ENCODE results near the gene MSH6.
A peak's percentile ranks its signal among the peaks of the same experiment; 100 is the strongest.

Gene MSH6

GRCh38 chr2:47744074-47744473 lies 38.9 kb upstream of the MSH6 start:
- no peaks in the 10 kb centered on the region for H3K27me3 ChIP-seq
- no peak for TF ChIP-seq Cebpa-rat (IDR thresholded peaks at IDR 0.05)
- H3K36me3 ChIP-seq, result peaks cover 10 to 100% (median 97%) of the 10 kb centered on the region in 11 experiments; a peak in 19 of 22 replicates
- H3K9me3 ChIP-seq (replicated peaks in 1 of 11), result peaks cover 21 to 82% (median 48%) of the 10 kb centered on the region in 11 experiments
- H3K9ac ChIP-seq, result no peak overlapping the region
- peak overlapping the region in 4 of 11 experiments; percentile 20 to 40 (median 28); a peak in 4 of 22 replicates for H3K4me2 ChIP-seq
- no peak overlapping the region for H3K4me3 ChIP-seq
- peak overlapping the region in 6 of 11 experiments; percentile 2 to 84 (median 30); a peak in 7 of 22 replicates for H3K27ac ChIP-seq
- H4K20me1 ChIP-seq, result no peaks in the 10 kb centered on the region
- H3K4me1 ChIP-seq, result peaks cover 14 to 80% (median 54%) of the 10 kb centered on the region in 10 experiments; a peak in 19 of 20 replicates

DNA sequence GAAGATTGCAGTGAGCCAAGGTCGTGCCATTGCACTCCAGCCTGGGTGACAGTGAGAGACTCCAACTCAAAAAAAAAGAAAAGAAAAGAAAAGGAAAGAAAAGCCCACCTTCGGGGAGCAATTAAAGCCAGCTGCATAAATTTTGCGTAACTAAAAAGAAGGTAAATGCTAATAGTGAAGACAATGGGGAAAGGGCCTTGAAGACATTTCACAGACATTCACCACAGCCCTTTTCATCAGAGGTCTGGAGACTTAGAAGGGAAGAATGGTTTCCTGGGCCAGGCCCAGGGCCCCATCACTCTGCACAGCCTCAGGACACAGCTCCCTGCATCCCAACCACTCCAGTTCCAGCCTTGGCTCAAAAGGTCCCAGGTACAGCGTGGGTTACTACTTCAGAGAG lies 35.1 kb upstream of the MSH6 start:
- Histone ChIP-seq H4K20me1 (no peaks in the 10 kb centered on the region), H3K27ac (peak overlapping the region in 2 of 11 experiments; percentile 11 to 14; a peak in 1 of 22 replicates), H3K4me3 (no peak overlapping the region), H3K36me3 (peaks cover 10 to 100% (median 82%) of the 10 kb centered on the region in 11 experiments; a peak in 20 of 22 replicates), H3K4me2 (peak overlapping the region in 2 of 11 experiments; percentile 0 to 3; a peak in 2 of 22 replicates), H3K9me3 (replicated peaks in 1 of 11) (peaks cover 21 to 59% (median 51%) of the 10 kb centered on the region in 11 experiments), H3K9ac (no peak overlapping the region), H3K27me3 (no peaks in the 10 kb centered on the region), H3K4me1 (peaks cover 27 to 75% (median 51%) of the 10 kb centered on the region in 10 experiments)
- no peak for TF ChIP-seq Cebpa-rat (IDR thresholded peaks at IDR 0.05)

DNA sequence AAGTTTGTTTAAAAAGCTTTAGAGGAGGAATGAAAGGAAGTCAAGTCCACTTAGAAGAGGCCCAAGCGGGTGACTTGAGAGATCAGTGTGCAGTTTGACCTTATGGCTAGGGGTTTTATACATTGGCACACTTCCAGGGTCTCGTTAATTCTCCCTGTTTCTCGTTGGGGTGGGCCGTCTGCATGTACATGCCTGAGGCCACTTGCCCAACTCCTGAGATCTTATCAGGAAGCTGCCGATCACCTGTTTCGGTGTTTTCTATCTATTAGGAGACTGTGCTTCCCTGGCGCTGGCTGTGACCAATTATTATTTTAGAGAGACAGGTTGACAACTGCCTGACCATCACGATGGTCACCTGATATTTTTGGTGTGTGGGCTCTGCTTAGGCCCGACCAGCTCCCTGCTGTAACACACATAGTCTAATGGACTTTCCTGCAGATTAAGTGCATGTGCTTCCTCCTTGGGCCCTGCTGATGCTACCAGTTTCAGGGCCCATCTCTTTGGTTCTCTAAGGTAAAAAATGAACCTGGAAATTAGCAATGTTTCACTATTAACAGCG lies 31.0 kb upstream of the MSH6 start:
- Histone ChIP-seq H3K36me3 (peaks cover 10 to 97% (median 58%) of the 10 kb centered on the region in 11 experiments; a peak in 20 of 22 replicates), H4K20me1 (no peaks in the 10 kb centered on the region), H3K4me3 (no peak overlapping the region), H3K27me3 (no peaks in the 10 kb centered on the region), H3K27ac (peak overlapping the region in 10 of 11 experiments; percentile 50 to 88 (median 78); a peak in 20 of 22 replicates), H3K4me2 (peak overlapping the region; percentile 32 to 78 (median 59)), H3K4me1 (peaks cover 36 to 75% (median 62%) of the 10 kb centered on the region in 10 experiments), H3K9ac (peak overlapping the region in 10 of 11 experiments; percentile 35 to 72 (median 63); a peak in 18 of 22 replicates), H3K9me3 (replicated peaks in 1 of 11) (peaks cover 15 to 28% (median 22%) of the 10 kb centered on the region in 11 experiments)
- TF ChIP-seq Cebpa-rat (IDR thresholded peaks at IDR 0.05), result no peak

DNA sequence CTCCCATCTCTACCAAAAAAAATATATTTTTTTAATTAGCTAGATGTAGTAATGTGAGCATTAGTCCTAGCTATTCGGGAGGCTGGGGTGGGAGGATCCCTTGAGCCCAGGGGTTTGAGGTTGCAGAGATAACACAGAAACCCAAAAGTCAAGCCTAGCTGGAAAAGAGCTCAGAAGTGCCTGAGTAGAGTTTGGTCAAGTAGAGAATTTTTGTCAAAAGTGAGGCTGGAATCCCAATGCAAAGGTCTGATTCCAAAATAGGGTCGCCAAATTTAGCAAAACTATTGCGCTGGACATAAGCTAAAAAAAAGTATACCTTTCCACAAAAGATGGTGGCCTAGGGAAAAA lies 15.5 kb upstream of the MSH6 start:
- H4K20me1 ChIP-seq, result peaks cover 0 to 29% (median 11%) of the 10 kb centered on the region in 11 experiments; a peak in 11 of 22 replicates
- H3K9me3 ChIP-seq (replicated peaks in 1 of 11), result peaks cover 0 to 15% (median 0%) of the 10 kb centered on the region in 11 experiments; a peak in 5 of 22 replicates
- peak overlapping the region; percentile 9 to 67 (median 24); a peak in 15 of 22 replicates for H3K4me2 ChIP-seq
- peaks cover 13 to 86% (median 62%) of the 10 kb centered on the region in 10 experiments; a peak in 19 of 20 replicates for H3K4me1 ChIP-seq
- H3K27me3 ChIP-seq, result no peaks in the 10 kb centered on the region
- H3K36me3 ChIP-seq, result peaks cover 5 to 94% (median 64%) of the 10 kb centered on the region in 11 experiments; a peak in 20 of 22 replicates
- H3K9ac ChIP-seq, result peak overlapping the region in 4 of 11 experiments; percentile 6 to 37 (median 11); a peak in 2 of 22 replicates
- no peak overlapping the region; a peak in 1 of 20 replicates for H3K4me3 ChIP-seq
- peak overlapping the region in 8 of 11 experiments; percentile 1 to 48 (median 32); a peak in 12 of 22 replicates for H3K27ac ChIP-seq
- no peak for TF ChIP-seq Cebpa-rat (IDR thresholded peaks at IDR 0.05)

DNA sequence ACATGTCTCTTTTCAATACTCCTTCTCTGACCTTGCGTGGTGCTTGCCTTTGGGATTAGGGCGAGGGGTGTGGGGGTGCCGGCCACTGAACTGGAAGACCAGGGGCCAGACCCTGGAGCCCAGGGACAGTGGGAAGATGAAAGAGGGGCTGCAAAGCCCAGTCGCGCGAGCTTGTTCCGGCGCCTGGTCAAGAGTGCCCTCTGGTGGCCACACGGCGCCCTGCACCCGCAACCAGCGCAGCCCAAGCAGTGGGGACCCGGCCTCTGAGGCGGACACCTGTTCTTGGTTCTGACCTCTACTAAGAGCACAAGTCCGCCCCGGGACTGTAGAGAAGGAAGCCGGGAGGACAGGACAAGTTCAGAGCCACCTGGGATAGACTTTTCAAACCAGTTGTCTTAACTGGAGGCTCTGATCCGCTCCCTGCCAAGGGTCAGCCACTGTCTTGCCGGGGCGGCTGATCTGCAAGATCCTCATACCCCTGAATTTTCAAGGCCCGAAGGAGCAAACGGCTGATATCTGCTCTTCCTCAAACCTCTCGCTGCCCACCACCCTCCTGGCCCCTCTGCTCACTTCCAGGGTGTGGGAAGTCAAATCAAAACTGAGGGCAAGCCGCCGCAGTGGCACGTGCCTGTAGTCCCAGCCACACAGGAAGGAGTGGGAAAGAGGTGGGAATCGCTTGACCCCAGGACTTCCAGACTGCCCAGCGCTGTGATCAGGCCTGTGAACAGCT lies 14.9 kb upstream of the MSH6 start:
- Histone ChIP-seq H3K4me1 (peaks cover 13 to 86% (median 60%) of the 10 kb centered on the region in 10 experiments; a peak in 19 of 20 replicates), H3K27ac (peak overlapping the region in 8 of 11 experiments; percentile 6 to 52 (median 32); a peak in 11 of 22 replicates), H3K4me3 (no peak overlapping the region; a peak in 1 of 20 replicates), H3K9ac (peak overlapping the region in 7 of 11 experiments; percentile 6 to 43 (median 30); a peak in 9 of 22 replicates), H3K9me3 (replicated peaks in 1 of 11) (peaks cover 0 to 15% (median 0%) of the 10 kb centered on the region in 11 experiments; a peak in 5 of 22 replicates), H3K4me2 (peak overlapping the region; percentile 9 to 67 (median 24); a peak in 14 of 22 replicates), H3K36me3 (peaks cover 5 to 94% (median 58%) of the 10 kb centered on the region in 11 experiments; a peak in 20 of 22 replicates), H3K27me3 (no peaks in the 10 kb centered on the region), H4K20me1 (peaks cover 0 to 35% (median 12%) of the 10 kb centered on the region in 11 experiments; a peak in 11 of 22 replicates)
- TF ChIP-seq Cebpa-rat (IDR thresholded peaks at IDR 0.05), result no peak

DNA sequence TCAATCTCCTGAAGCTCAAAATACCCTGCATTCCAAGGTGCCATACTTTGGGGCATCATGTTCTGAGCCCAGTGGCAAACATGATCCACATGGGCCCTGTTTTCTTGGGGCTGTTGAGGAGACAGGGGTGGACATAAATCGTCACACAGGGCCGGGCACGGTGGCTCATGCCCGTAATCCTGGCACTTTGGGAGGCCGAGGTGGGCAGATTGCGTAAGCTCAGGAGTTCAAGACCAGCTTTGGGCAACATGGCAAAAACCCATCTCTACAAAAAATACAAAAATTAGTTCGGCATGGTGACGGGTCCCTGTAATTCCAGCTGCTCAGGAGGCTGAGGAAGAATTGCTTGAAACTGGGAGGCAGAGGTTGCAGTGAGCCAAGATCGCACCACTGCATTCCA lies 13.6 kb upstream of the MSH6 start:
- Histone ChIP-seq H3K36me3 (peaks cover 5 to 94% (median 52%) of the 10 kb centered on the region in 11 experiments; a peak in 20 of 22 replicates), H3K4me1 (peaks cover 13 to 76% (median 58%) of the 10 kb centered on the region in 10 experiments; a peak in 19 of 20 replicates), H3K27me3 (no peaks in the 10 kb centered on the region), H3K4me2 (0 out of 22 replicates have a peak overlapping the region, but pooled peaks of 1 of the 11 experiments have one; percentile 12), H3K9ac (peak overlapping the region in 2 of 11 experiments; percentile 19 to 33; a peak in 3 of 22 replicates), H3K27ac (peak overlapping the region in 4 of 11 experiments; percentile 5 to 43 (median 30); a peak in 5 of 22 replicates), H3K4me3 (no peak overlapping the region), H3K9me3 (replicated peaks in 1 of 11) (peaks cover 0 to 15% (median 0%) of the 10 kb centered on the region in 11 experiments; a peak in 5 of 22 replicates), H4K20me1 (peaks cover 0 to 48% (median 14%) of the 10 kb centered on the region in 11 experiments; a peak in 12 of 22 replicates)
- peak in 2 of 11 experiments; percentile 49 to 51; a peak in 4 of 22 replicates for TF ChIP-seq Cebpa-rat (IDR thresholded peaks at IDR 0.05)

DNA sequence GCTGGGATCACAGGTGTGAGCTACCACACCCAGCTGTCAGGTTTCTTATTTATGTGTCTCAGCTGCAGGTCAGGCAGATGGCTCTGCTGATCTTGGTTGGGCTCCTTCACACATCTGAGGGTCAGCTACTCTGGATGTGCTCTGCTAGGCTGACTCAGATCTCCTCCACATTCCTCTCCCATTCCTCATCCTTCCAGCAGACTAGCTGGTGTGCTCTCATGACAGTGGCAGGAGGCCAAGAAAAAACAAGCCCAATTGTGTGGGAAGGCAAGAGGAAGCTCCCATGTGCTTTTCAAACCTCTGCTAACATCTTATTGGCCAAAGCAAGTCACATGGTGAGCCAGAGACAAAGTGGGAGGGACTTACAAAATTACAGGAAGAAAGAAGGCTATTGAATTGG lies 11.7 kb upstream of the MSH6 start:
- Histone ChIP-seq H3K4me3 (no peak overlapping the region), H3K4me1 (peaks cover 21 to 74% (median 56%) of the 10 kb centered on the region in 10 experiments), H3K36me3 (peaks cover 0 to 94% (median 51%) of the 10 kb centered on the region in 11 experiments; a peak in 19 of 22 replicates), H3K27ac (peak overlapping the region in 1 of 11 experiments; percentile 17; a peak in 2 of 22 replicates), H3K27me3 (no peaks in the 10 kb centered on the region), H3K9me3 (replicated peaks in 1 of 11) (peaks cover 0 to 15% (median 0%) of the 10 kb centered on the region in 11 experiments; a peak in 5 of 22 replicates), H3K9ac (no peak overlapping the region), H4K20me1 (peaks cover under 1 to 67% (median 31%) of the 10 kb centered on the region in 11 experiments; a peak in 15 of 22 replicates), H3K4me2 (peak overlapping the region in 5 of 11 experiments; percentile 2 to 23 (median 9); a peak in 6 of 22 replicates)
- no peak for TF ChIP-seq Cebpa-rat (IDR thresholded peaks at IDR 0.05)

- Histone ChIP-seq H3K4me2 (no peak overlapping the region; a peak in 1 of 22 replicates), H3K27ac (no peak overlapping the region), H3K4me1 (peaks cover 24 to 70% (median 52%) of the 10 kb centered on the region in 10 experiments), H3K4me3 (no peak overlapping the region), H4K20me1 (peaks cover 4 to 78% (median 39%) of the 10 kb centered on the region in 11 experiments; a peak in 15 of 22 replicates), H3K9me3 (replicated peaks in 1 of 11) (peaks cover 0 to 15% (median 0%) of the 10 kb centered on the region in 11 experiments; a peak in 5 of 22 replicates), H3K36me3 (peaks cover 0 to 95% (median 61%) of the 10 kb centered on the region in 11 experiments; a peak in 19 of 22 replicates), H3K27me3 (no peaks in the 10 kb centered on the region), H3K9ac (no peak overlapping the region)
- TF ChIP-seq Cebpa-rat (IDR thresholded peaks at IDR 0.05), result no peak
Measured at GRCh38 chr2:47772343-47772742, 10.6 kb upstream of the MSH6 start.
